Esophagus squamous epithelium (tissue), 5 donors: ENCODE measurements around the gene MRO. TPM values are rescaled to one million over a fixed set of nuclear protein-coding genes. Genes with fewer than 3 reads are reported as not detected.

ENCODE experiments used
- DNase-seq: peaks from one replicate; lab custom pipeline; 2025; lab: John Stamatoyannopoulos, UW
- H3K27ac ChIP-seq, 4 donors: fragments of 200-600 bp; sonication (generic); one replicate each; pipeline ENCODE4 v1.5.1; 2016 to 2019; ENCODE audit warnings: mild to moderate bottlenecking in 1 of 4
- H3K27me3 ChIP-seq, 4 donors: fragments of 200-600 bp; sonication (generic); 1 replicate in 3 of 4; 2 replicates in 1 of 4; pipeline versions ENCODE4 v1.5.1 to v1.6.0; 2017 to 2021; ENCODE audit warnings: antibody characterized with exemption in 1 of 4
- H3K36me3 ChIP-seq, 3 donors: fragments of 200-600 bp; sonication (generic); one replicate each; pipeline ENCODE4 v1.5.1; 2016 to 2019
- H3K4me1 ChIP-seq, 3 donors: fragments of 200-600 bp; sonication (generic); one replicate each; pipeline ENCODE4 v1.5.1; 2017 to 2019
- H3K4me3 ChIP-seq, 4 donors: fragments of 200-600 bp; sonication (generic); 1 replicate in 3 of 4; 2 replicates in 1 of 4; pipeline ENCODE4 v1.5.1; 2016 to 2019; ENCODE audit warnings: mild to moderate bottlenecking in 2 of 4, moderate library complexity in 1 of 4
- H3K9me3 ChIP-seq, 3 donors: fragments of 200-600 bp; sonication (generic); one replicate each; pipeline ENCODE4 v1.5.1; 2016 to 2019
- POLR2A ChIP-seq, 4 donors: fragments of 450-650 bp; IDR thresholded peaks; one replicate each; pipeline ENCODE4 v1.6.1; 2017; ENCODE audit warnings: antibody characterized with exemption in 4 of 4, mild to moderate bottlenecking in 4 of 4, moderate library complexity in 3 of 4
- WGBS, 2 donors: methylation state at CpG; one replicate each; pipeline ENCODE4 v1.1.5; 2018; 5-methylcytosine and 5-hydroxymethylcytosine counted together
- intact Hi-C: fragments of 100-400 bp; cut with DNase I; formaldehyde crosslinking; loops from one replicate; pipeline ENCODE4 v1.15.0; 2022
- total RNA-seq, 4 donors: library from RNA; depleted of rRNA; stranded (reverse); fragments of >200 nt; gene quantifications; one replicate each; pipeline ENCODE4 v1.1.0, GENCODE V29; 2016
- TF ChIP-seq, protein P1 (sequence below), 6 experiments: fragments of 450-650 bp in 4 of 6; fragments of 200-600 bp in 2 of 6; sonication (generic) in 2 of 6; IDR thresholded peaks; one replicate each; pipeline ENCODE4 v1.5.1; 2016 to 2019; ENCODE audit warnings: antibody characterized with exemption in 6 of 6, mild to moderate bottlenecking in 4 of 6, moderate library complexity in 4 of 6
- donor health status: DM: yes; HTN: yes; CAD: no.

Gene MRO
- total RNA-seq, 4 donors from 2014 or later = 0.13 to 1.7 (median 0.83) TPM

DNA sequence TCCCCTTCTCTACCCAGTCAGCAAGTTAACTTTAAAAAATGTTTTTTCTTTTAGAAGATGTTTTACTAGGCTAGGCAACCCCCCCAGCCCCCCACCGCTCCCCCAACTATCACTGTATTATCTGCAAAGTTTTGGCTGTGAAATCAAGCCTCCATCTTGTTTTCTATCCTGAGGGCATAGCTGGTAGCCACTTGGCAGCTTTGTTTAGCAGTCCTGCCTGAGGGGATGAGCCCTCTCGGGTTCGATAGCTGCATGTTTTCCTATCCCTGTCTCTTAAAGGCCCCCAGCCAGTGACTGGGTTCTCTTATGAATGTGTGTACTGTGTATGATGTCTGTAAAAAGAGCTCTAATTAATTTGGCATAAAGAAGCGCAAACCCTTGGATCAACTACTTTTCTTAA lies 43.4 kb downstream of the MRO start:
- H3K4me3 ChIP-seq = no peak overlapping the region
- H3K27me3 ChIP-seq = no peaks in the 10 kb centered on the region
- no peaks in the 10 kb centered on the region for H3K4me1 ChIP-seq
- H3K9me3 ChIP-seq = no peaks in the 10 kb centered on the region
- intact Hi-C loops = no loop called here
- DNase-seq = no peak
- TF ChIP-seq, protein P1, sequence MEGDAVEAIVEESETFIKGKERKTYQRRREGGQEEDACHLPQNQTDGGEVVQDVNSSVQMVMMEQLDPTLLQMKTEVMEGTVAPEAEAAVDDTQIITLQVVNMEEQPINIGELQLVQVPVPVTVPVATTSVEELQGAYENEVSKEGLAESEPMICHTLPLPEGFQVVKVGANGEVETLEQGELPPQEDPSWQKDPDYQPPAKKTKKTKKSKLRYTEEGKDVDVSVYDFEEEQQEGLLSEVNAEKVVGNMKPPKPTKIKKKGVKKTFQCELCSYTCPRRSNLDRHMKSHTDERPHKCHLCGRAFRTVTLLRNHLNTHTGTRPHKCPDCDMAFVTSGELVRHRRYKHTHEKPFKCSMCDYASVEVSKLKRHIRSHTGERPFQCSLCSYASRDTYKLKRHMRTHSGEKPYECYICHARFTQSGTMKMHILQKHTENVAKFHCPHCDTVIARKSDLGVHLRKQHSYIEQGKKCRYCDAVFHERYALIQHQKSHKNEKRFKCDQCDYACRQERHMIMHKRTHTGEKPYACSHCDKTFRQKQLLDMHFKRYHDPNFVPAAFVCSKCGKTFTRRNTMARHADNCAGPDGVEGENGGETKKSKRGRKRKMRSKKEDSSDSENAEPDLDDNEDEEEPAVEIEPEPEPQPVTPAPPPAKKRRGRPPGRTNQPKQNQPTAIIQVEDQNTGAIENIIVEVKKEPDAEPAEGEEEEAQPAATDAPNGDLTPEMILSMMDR (IDR thresholded peaks at IDR 0.05) = no peak
- no peak for TF ChIP-seq POLR2A (IDR thresholded peaks at IDR 0.05)
- H3K36me3 ChIP-seq = no peaks in the 10 kb centered on the region
- no peak overlapping the region for H3K27ac ChIP-seq
- 57 to 68% methylated on average over 4 of the region's 4 CpGs for WGBS, 2 donors

DNA sequence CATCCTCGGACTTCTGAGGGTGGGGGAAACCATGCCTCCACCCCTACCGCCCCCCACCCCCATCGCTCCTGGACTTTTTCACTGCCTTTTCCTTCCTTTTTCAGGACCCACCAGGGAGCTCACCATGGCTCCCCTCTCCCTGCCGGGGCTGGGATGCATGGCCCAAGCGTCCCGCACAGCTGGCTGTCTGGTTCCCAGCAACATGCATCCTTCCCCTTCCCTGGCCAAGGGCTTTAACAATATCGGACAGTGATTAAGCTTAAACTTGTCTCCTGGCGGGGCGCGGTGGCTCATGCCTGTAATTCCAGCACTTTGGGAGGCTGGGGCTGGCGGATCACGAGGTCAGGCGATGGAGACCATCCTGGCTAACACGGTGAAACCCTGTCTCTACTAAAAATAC lies 44.1 kb downstream of the MRO start:
- no peak for TF ChIP-seq POLR2A (IDR thresholded peaks at IDR 0.05)
- TF ChIP-seq, protein P1 (IDR thresholded peaks at IDR 0.05) = no peak
- Histone ChIP-seq H3K36me3 (no peaks in the 10 kb centered on the region), H3K4me1 (no peaks in the 10 kb centered on the region), H3K9me3 (no peaks in the 10 kb centered on the region), H3K27me3 (no peaks in the 10 kb centered on the region), H3K27ac (no peak overlapping the region), H3K4me3 (no peak overlapping the region)
- WGBS, 2 donors = 91% methylated on average over 5 to 11 of the region's 14 CpGs
- intact Hi-C loops = no loop called here
- DNase-seq = no peak

DNA sequence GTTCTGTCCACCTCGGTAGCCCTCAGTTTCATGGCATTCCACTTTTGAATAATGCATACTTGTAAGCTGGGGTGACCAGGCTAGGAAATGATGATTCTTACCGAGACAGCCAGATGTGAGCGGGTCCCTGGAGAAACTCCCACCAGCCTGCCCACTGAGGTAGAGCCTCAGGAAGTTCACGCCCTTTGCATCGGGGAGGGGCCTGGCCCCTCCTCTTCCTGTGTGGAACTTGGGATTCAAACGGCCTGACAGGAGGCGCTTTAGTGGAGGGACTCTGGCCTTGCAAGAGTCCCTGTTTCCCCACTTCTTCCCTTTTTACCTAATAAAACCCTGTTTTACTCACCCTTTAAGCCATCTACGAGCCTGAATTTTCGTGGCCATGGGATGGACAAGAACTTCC lies 44.6 kb downstream of the MRO start:
- TF ChIP-seq, protein P1 (IDR thresholded peaks at IDR 0.05) = no peak
- TF ChIP-seq POLR2A (IDR thresholded peaks at IDR 0.05) = no peak
- Histone ChIP-seq H3K27me3 (no peaks in the 10 kb centered on the region), H3K4me3 (no peak overlapping the region), H3K27ac (no peak overlapping the region), H3K9me3 (peaks cover 0 to under 1% (median 0%) of the 10 kb centered on the region in 3 donors), H3K4me1 (no peaks in the 10 kb centered on the region), H3K36me3 (no peaks in the 10 kb centered on the region)
- no peak for DNase-seq
- WGBS, 2 donors = 79 to 88% methylated on average over 8 to 9 of the region's 9 CpGs
- intact Hi-C loops = no loop called here

DNA sequence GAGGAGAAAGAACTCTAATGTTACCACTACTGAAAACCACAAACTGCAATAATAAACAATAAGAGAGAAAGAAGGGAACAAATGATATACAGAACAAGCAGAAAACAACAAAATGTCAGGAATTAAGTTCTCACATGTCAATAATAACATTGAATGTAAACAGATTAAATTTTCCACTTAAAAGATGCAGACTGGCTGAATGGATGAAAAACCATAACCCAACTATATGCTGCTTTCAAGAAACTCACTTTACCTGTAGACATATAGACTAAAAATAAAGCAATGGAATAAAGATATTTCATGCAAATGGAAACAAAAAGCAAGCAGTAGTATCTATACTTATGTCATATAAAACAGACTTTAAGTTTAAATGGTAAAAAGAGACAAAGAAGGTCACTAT lies 50.4 kb downstream of the MRO start:
- TF ChIP-seq, protein P1 (IDR thresholded peaks at IDR 0.05) = no peak
- no peak for TF ChIP-seq POLR2A (IDR thresholded peaks at IDR 0.05)
- peaks cover 0 to 24% (median 6%) of the 10 kb centered on the region in 3 donors for H3K9me3 ChIP-seq
- no peaks in the 10 kb centered on the region for H3K36me3 ChIP-seq
- H3K4me1 ChIP-seq = no peaks in the 10 kb centered on the region
- H3K4me3 ChIP-seq = no peak overlapping the region
- no peak overlapping the region for H3K27ac ChIP-seq
- DNase-seq = no peak
- H3K27me3 ChIP-seq = no peaks in the 10 kb centered on the region
- intact Hi-C loops = no loop called here

DNA sequence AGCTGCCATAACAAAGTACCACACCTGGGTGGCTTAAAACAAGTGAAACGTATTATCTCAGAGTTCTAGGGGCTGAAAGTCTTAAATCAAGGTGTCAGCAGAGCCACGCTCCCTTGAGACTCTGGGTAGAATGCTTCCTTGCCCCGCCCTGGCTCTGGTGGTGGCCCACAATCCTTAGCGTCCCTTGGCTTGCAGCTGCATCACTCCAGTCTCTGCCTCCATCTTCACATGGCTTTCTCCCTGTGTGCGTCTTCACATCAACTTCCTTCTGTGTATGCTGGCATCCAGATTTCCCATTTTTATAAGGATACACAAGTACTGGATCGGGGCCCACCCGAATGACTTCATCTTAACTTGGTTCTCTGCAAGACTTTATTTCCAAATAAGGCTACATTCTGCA lies 62.5 kb downstream of the MRO start:
- TF ChIP-seq POLR2A (IDR thresholded peaks at IDR 0.05) = no peak
- TF ChIP-seq, protein P1 (IDR thresholded peaks at IDR 0.05) = no peak
- peaks cover 0 to 6% (median 0%) of the 10 kb centered on the region in 4 donors for H3K27me3 ChIP-seq
- no peak for DNase-seq
- H3K27ac ChIP-seq = peak overlapping the region; percentile 26 to 72 (median 38)
- no peaks in the 10 kb centered on the region for H3K9me3 ChIP-seq
- intact Hi-C loops = no loop called here
- no peak overlapping the region for H3K4me3 ChIP-seq
- H3K4me1 ChIP-seq = no peaks in the 10 kb centered on the region
- H3K36me3 ChIP-seq = no peaks in the 10 kb centered on the region
- 63 to 77% methylated on average over 7 of the region's 7 CpGs for WGBS, 2 donors
